Endothelial cell of umbilical vein (primary cell): Measurements from ENCODE around the gene TMEM94. TPM values are rescaled to one million over a fixed set of nuclear protein-coding genes. Genes with fewer than 3 reads are reported as not detected.

Experiments used
- BruUV-seq: library from RNA; stranded (reverse); fragments of 400-500 nt; replicated peaks from 2 replicates; lab custom pipeline; 2021; lab: Mats Ljungman, UMichigan
- CTCF ChIA-PET: fragments of 300-600, 350-600 bp; sonication (Branson Sonifier 250); formaldehyde crosslinking; loops from one replicate; lab custom pipeline; 2021; ENCODE audit warnings: antibody characterized with exemption, inconsistent platforms; lab: Charles Lee
- POLR2A ChIA-PET: fragments of 300-600, 350-600 bp; sonication (Branson Sonifier 250); formaldehyde crosslinking; loops from one replicate; lab custom pipeline; 2021; ENCODE audit warnings: antibody characterized with exemption, inconsistent platforms; lab: Charles Lee
- DNase-seq: peaks from one replicate; pipeline ENCODE4 v3.0.0-alpha.2; 2011; ENCODE audit warnings: low read depth, low spot score
- FAIRE-seq: peaks from 2 replicates; lab custom pipeline; 2011; peaks lifted over from hg19 to GRCh38; lab: Jason Lieb, UNC
- H2AFZ ChIP-seq: 2 replicates; pipeline ENCODE4 v1.6.0; 2012; ENCODE audit warnings: low read depth, low read length, control low read depth, inconsistent platforms
- H3K27ac ChIP-seq: 2 replicates; pipeline ENCODE4 v1.5.1; 2011; ENCODE audit warnings: low read depth, mild to moderate bottlenecking, control low read depth, low read length, moderate library complexity; ENCODE audit not compliant: insufficient read depth
- H3K27me3 ChIP-seq, 2 experiments: 2 replicates each; pipeline versions ENCODE4 v1.6.0 to v1.6.1; 2011; ENCODE audit warnings: low read length in 2 of 2, mixed read lengths in 1 of 2; ENCODE audit not compliant: control insufficient read depth in 2 of 2, insufficient read depth in 2 of 2
- H3K36me3 ChIP-seq, 2 experiments: 2 replicates in 1 of 2; 3 replicates in 1 of 2; pipeline ENCODE4 v1.5.1; 2011; ENCODE audit warnings: low read length in 2 of 2, mild to moderate bottlenecking in 1 of 2, moderate library complexity in 1 of 2; ENCODE audit not compliant: control insufficient read depth in 2 of 2, insufficient read depth in 2 of 2; ENCODE audit errors: extremely low read depth in 1 of 2
- H3K4me1 ChIP-seq: 3 replicates; pipeline ENCODE4 v1.5.1; 2011; ENCODE audit warnings: mild to moderate bottlenecking, low read length; ENCODE audit not compliant: control insufficient read depth, insufficient read depth; ENCODE audit errors: extremely low read depth
- H3K4me2 ChIP-seq: 2 replicates; pipeline ENCODE4 v1.6.1; 2011; ENCODE audit warnings: low read length, control low read depth, mixed read lengths; ENCODE audit not compliant: insufficient read depth
- H3K4me3 ChIP-seq, 3 experiments: fragments of 200-600 bp in 1 of 3; sonication (generic), shearing (Covaris generic) in 1 of 3; replicated peaks in 1 of 3; 2 replicates each; pipeline ENCODE4 v1.5.1; 2011 to 2016; ENCODE audit warnings: control low read depth in 3 of 3, low read length in 3 of 3, mild to moderate bottlenecking in 2 of 3, inconsistent platforms in 1 of 3, low read depth in 1 of 3, moderate library complexity in 1 of 3; ENCODE audit not compliant: insufficient read depth in 1 of 3
- H3K79me2 ChIP-seq: 2 replicates; pipeline ENCODE4 v1.6.0; 2012; ENCODE audit warnings: low read length, inconsistent platforms; ENCODE audit not compliant: control insufficient read depth, insufficient read depth
- H3K9ac ChIP-seq: replicated peaks from 2 replicates; pipeline ENCODE3; 2011; ENCODE audit warnings: low read length, control low read depth; ENCODE audit not compliant: insufficient read depth; ENCODE audit errors: extremely low read depth
- H3K9me1 ChIP-seq: replicated peaks from 3 replicates; pipeline ENCODE4 v1.6.0; 2011; ENCODE audit warnings: mild to moderate bottlenecking, low read length; ENCODE audit not compliant: control insufficient read depth, insufficient read depth; ENCODE audit errors: extremely low read depth
- H3K9me3 ChIP-seq: replicated peaks from 2 replicates; pipeline ENCODE4 v1.5.1; 2012; ENCODE audit warnings: low read length, inconsistent platforms; ENCODE audit not compliant: control insufficient read depth, insufficient read depth
- H4K20me1 ChIP-seq: replicated peaks from 2 replicates; pipeline ENCODE3; 2011; ENCODE audit warnings: mild to moderate bottlenecking, low read length; ENCODE audit not compliant: control insufficient read depth, insufficient read depth; ENCODE audit errors: extremely low read depth
- EZH2 ChIP-seq: IDR thresholded peaks from 2 replicates; pipeline ENCODE4 v1.6.1; 2012; ENCODE audit warnings: borderline replicate concordance, low read depth, mild to moderate bottlenecking, moderate library complexity, low read length, inconsistent platforms; ENCODE audit not compliant: severe bottlenecking
- FOS ChIP-seq: IDR thresholded peaks from 2 replicates; pipeline ENCODE4 v1.6.1; 2011; ENCODE audit warnings: mild to moderate bottlenecking, low read length, moderate library complexity, borderline replicate concordance; ENCODE audit not compliant: insufficient read depth
- GATA2 ChIP-seq: IDR thresholded peaks from 2 replicates; pipeline ENCODE4 v1.7.0; 2011; ENCODE audit warnings: low read depth, mild to moderate bottlenecking, moderate library complexity, mixed read lengths, low read length; ENCODE audit not compliant: insufficient read length, insufficient read depth
- JUN ChIP-seq: IDR thresholded peaks from 2 replicates; pipeline ENCODE4 v1.6.1; 2011; ENCODE audit warnings: borderline replicate concordance, low read depth; ENCODE audit not compliant: insufficient read length, insufficient read depth
- MYC ChIP-seq: IDR thresholded peaks from one replicate; pipeline ENCODE4 v1.6.1; 2011; ENCODE audit warnings: mild to moderate bottlenecking, low read depth, low read length
- POLR2A ChIP-seq: IDR thresholded peaks from 2 replicates; pipeline ENCODE4 v1.6.1; 2012; ENCODE audit warnings: low read depth, mild to moderate bottlenecking, control low read depth, low read length
- POLR2AphosphoS5 ChIP-seq: IDR thresholded peaks from 2 replicates; pipeline ENCODE4 v1.6.1; 2012; ENCODE audit warnings: low read depth, mild to moderate bottlenecking, control low read depth, low read length, moderate library complexity; ENCODE audit not compliant: insufficient read depth
- dilution Hi-C: fragments of 300-500 bp; cut with MboI; formaldehyde crosslinking; loops from one replicate; pipeline ENCODE4 v1.15.0; 2019; ENCODE audit warnings: low sequenced_read_pairs; ENCODE audit not compliant: extremely low pct_ligation_motif_present
- intact Hi-C: fragments of 100-400 bp; cut with micrococcal nuclease; formaldehyde crosslinking; loops from one replicate; pipeline ENCODE4 v1.10.0; 2022
- polyA plus RNA-seq, 4 experiments: library from polyadenylated mRNA; depleted of rRNA in 3 of 4; stranded (reverse) in 3 of 4; unstranded in 1 of 4; fragments of >200 nt; gene quantifications; 2 replicates each; pipeline versions ENCODE4 v1.2.1 to v1.2.3, GENCODE V29; 2011 to 2012; ENCODE audit warnings: missing spikeins in 1 of 4
- total RNA-seq: library from RNA; stranded (reverse); gene quantifications from 2 replicates; pipeline ENCODE4 v1.2.3, GENCODE V29; 2021
- TF ChIP-seq, protein P1 (sequence below): IDR thresholded peaks from 2 replicates; pipeline ENCODE4 v1.6.1; 2011; ENCODE audit not compliant: insufficient read depth, insufficient read length
- TF ChIP-seq, protein P2 (sequence below), 2 donors: IDR thresholded peaks; 1 replicate in 1 of 2; 2 replicates in 1 of 2; pipeline ENCODE4 v1.5.1; 2011; ENCODE audit warnings: low read length in 2 of 2, mild to moderate bottlenecking in 2 of 2, moderate library complexity in 2 of 2, control low read depth in 1 of 2, inconsistent platforms in 1 of 2, low read depth in 1 of 2; ENCODE audit not compliant: insufficient read depth in 1 of 2; ENCODE audit errors: extremely low read depth in 1 of 2

The TMEM94 gene
- total and polyA plus RNA-seq, 2 donors (not counting 3 experiments of a cell fraction or from before 2014, with no cell fraction given), result 69.2 to 75.9 TPM

DNA sequence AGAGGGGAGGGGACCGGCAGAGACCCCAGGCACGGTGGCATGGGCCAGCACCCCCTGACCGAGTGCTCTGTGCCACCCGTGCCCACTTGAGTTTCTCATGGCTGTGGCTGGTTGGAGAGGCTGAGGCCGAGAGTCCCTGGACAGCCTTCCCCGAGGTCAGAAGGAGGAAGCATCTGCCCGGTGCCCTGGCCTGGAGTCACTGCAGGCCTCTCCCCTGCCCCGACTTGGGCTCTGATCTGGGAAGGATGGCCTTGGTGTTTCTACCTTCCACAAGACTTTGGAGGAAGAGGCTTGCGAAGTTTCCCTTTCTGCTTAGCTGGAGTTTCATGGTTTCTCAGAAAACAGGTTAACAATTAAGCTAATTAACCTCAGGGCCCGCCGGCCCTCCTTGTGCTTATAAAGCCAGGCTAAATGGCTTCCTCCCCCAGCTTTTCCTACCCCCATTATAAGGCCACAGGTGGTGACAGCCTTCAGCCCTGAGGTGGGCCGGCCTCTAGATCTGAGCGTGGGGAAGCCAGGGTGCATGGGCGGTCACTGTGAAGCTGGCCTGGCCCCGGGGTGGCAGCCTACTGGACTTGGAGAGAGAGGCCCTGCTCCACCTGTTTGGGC, 86.4 kb downstream of the TMEM94 start:
- ChIA-PET CTCF (interaction anchor here (0.9 to 1.5 kb wide), 3 partner anchors 35 to 91 kb away, joined by 3 to 6 read pairs (median 3); partner anchors contain the start of gene SMIM5), POLR2A (no interaction called here)
- no peaks in the 10 kb centered on the region for H4K20me1 ChIP-seq
- H3K9me3 ChIP-seq, result no peaks in the 10 kb centered on the region
- FAIRE-seq (no peak), DNase-seq (no peak)
- no peak overlapping the region for H3K4me2 ChIP-seq
- no TSS peak for BruUV-seq
- no peak overlapping the region for H2AFZ ChIP-seq
- H3K27ac ChIP-seq, result no peak overlapping the region
- TF ChIP-seq, protein P1, sequence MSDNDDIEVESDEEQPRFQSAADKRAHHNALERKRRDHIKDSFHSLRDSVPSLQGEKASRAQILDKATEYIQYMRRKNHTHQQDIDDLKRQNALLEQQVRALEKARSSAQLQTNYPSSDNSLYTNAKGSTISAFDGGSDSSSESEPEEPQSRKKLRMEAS, result no peak
- no peak for TF ChIP-seq FOS
- no peak for TF ChIP-seq POLR2AphosphoS5
- no peak for TF ChIP-seq POLR2A
- no peak for TF ChIP-seq JUN
- TF ChIP-seq MYC, result no peak
- TF ChIP-seq, protein P2, sequence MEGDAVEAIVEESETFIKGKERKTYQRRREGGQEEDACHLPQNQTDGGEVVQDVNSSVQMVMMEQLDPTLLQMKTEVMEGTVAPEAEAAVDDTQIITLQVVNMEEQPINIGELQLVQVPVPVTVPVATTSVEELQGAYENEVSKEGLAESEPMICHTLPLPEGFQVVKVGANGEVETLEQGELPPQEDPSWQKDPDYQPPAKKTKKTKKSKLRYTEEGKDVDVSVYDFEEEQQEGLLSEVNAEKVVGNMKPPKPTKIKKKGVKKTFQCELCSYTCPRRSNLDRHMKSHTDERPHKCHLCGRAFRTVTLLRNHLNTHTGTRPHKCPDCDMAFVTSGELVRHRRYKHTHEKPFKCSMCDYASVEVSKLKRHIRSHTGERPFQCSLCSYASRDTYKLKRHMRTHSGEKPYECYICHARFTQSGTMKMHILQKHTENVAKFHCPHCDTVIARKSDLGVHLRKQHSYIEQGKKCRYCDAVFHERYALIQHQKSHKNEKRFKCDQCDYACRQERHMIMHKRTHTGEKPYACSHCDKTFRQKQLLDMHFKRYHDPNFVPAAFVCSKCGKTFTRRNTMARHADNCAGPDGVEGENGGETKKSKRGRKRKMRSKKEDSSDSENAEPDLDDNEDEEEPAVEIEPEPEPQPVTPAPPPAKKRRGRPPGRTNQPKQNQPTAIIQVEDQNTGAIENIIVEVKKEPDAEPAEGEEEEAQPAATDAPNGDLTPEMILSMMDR (IDR thresholded peaks at IDR 0.05; ENCODE audit: extremely low read depth in 1 of 2, insufficient read depth in 1 of 2, low read depth in 1 of 2, low read length in 2 of 2), result no peak
- no peak for TF ChIP-seq GATA2
- TF ChIP-seq EZH2, result no peak
- no peaks in the 10 kb centered on the region for H3K79me2 ChIP-seq
- no peaks in the 10 kb centered on the region for H3K36me3 ChIP-seq
- dilution Hi-C loops (no loop called here), intact Hi-C loops (no loop called here)
- H3K9ac ChIP-seq, result no peak overlapping the region
- no peak overlapping the region for H3K4me3 ChIP-seq
- H3K9me1 ChIP-seq, result no peaks in the 10 kb centered on the region
- no peaks in the 10 kb centered on the region for H3K4me1 ChIP-seq
- no peaks in the 10 kb centered on the region for H3K27me3 ChIP-seq
